HepG2 (cell line): ENCODE data around the gene PPM1M. TPM values are rescaled to one million over a fixed set of nuclear protein-coding genes. Genes with fewer than 3 reads are reported as not detected.

Experiments
- ATF5 ChIP-seq: sonication (generic); formaldehyde crosslinking; IDR thresholded peaks from 2 replicates; pipeline ENCODE4 v1.4.0; 2020; ENCODE audit warnings: mild to moderate bottlenecking, low read depth, missing genetic modification reagents
- CBFB ChIP-seq: sonication (generic); formaldehyde crosslinking; IDR thresholded peaks from 2 replicates; pipeline ENCODE4 v1.4.0; 2020; ENCODE audit warnings: missing genetic modification reagents
- ETV6 ChIP-seq: sonication (generic); formaldehyde crosslinking; conservative IDR thresholded peaks from 2 replicates; pipeline ENCODE4 v1.4.0; 2020; ENCODE audit warnings: missing genetic modification reagents
- FOXK1 ChIP-seq: sonication (generic); formaldehyde crosslinking; IDR thresholded peaks from 2 replicates; pipeline ENCODE4 v1.4.0; 2020; ENCODE audit warnings: low read depth, missing genetic modification reagents, borderline replicate concordance
- GLMP ChIP-seq: sonication (generic); formaldehyde crosslinking; IDR thresholded peaks from 2 replicates; pipeline ENCODE4 v1.9.0; 2021; ENCODE audit warnings: missing genetic modification reagents, mild to moderate bottlenecking, borderline replicate concordance
- HNRNPL ChIP-seq: fragments of 200-400 bp; formaldehyde crosslinking; IDR thresholded peaks from 2 replicates; pipeline ENCODE4 v1.6.1; 2017; ENCODE audit warnings: mild to moderate bottlenecking, low read depth, low read length
- IKZF1 ChIP-seq: fragments of 450-650 bp; IDR thresholded peaks from 2 replicates; pipeline ENCODE4 v1.7.1; 2016
- NFE2 ChIP-seq: sonication (generic); formaldehyde crosslinking; IDR thresholded peaks from 2 replicates; pipeline ENCODE4 v1.4.0; 2020; ENCODE audit warnings: missing genetic modification reagents
- PLSCR1 ChIP-seq: sonication (generic); formaldehyde crosslinking; IDR thresholded peaks from 2 replicates; pipeline ENCODE4 v1.5.0; 2020; ENCODE audit warnings: missing genetic modification reagents, mild to moderate bottlenecking, borderline replicate concordance
- SIX4 ChIP-seq: sonication (generic); formaldehyde crosslinking; IDR thresholded peaks from 2 replicates; pipeline ENCODE4 v1.4.0; 2020; ENCODE audit warnings: missing genetic modification reagents
- ZMYM2 ChIP-seq: sonication (generic); formaldehyde crosslinking; IDR thresholded peaks from 2 replicates; pipeline ENCODE4 v1.8.0; 2022; ENCODE audit warnings: mild to moderate bottlenecking, missing genetic modification reagents
- ZNF225 ChIP-seq: sonication (generic); formaldehyde crosslinking; IDR thresholded peaks from 2 replicates; pipeline ENCODE4 v1.4.0; 2020; ENCODE audit warnings: mild to moderate bottlenecking, missing genetic modification reagents
- ZNF614 ChIP-seq: IDR thresholded peaks from 2 replicates; pipeline ENCODE4 v1.6.1; 2018; ENCODE audit warnings: missing biosample characterization, missing genetic modification reagents, inconsistent platforms, borderline replicate concordance
- ZNF644 ChIP-seq: IDR thresholded peaks from 2 replicates; pipeline ENCODE4 v1.6.1; 2016; ENCODE audit warnings: low read depth
- ZNF841 ChIP-seq: sonication (generic); formaldehyde crosslinking; IDR thresholded peaks from 2 replicates; pipeline ENCODE4 v1.8.1; 2023; ENCODE audit warnings: missing genetic modification reagents, borderline replicate concordance
- polyA plus RNA-seq, 8 experiments: library from polyadenylated mRNA; depleted of rRNA in 3 of 8; stranded (reverse) in 7 of 8; unstranded in 1 of 8; fragments of >200 nt; fragmentation: Illumina TruSeq in 4 of 8; extraction: Trizol in 4 of 8; gene quantifications; 2 replicates each; pipeline versions ENCODE4 v1.2.1 to v1.2.3, GENCODE V29; 2011 to 2016; ENCODE audit warnings: low read depth in 4 of 8, missing spikeins in 1 of 8, mixed read lengths in 1 of 8; ENCODE audit not compliant: insufficient read depth in 1 of 8
- total RNA-seq, 5 experiments: library from RNA; depleted of rRNA; stranded (reverse); fragments of >200 nt; fragmentation: Illumina TruSeq; extraction: Trizol; gene quantifications; 2 replicates each; pipeline ENCODE4 v1.2.3, GENCODE V29; 2016; ENCODE audit warnings: low read depth in 1 of 5
- TF ChIP-seq, protein P1 (sequence below): sonication (generic); formaldehyde crosslinking; IDR thresholded peaks from 2 replicates; pipeline ENCODE4 v1.8.0; 2022; ENCODE audit warnings: missing genetic modification reagents, mild to moderate bottlenecking, inconsistent platforms, borderline replicate concordance
- TF ChIP-seq, protein P2 (sequence below): sonication (generic); formaldehyde crosslinking; IDR thresholded peaks from one replicate; pipeline ENCODE4 v1.5.1; 2020; ENCODE audit warnings: mild to moderate bottlenecking, missing genetic modification reagents; ENCODE audit errors: not compliant biosample characterization

The PPM1M gene
- total and polyA plus RNA-seq, 2 of the 13 experiments (the other 11 are each of a cell fraction or from before 2014, with no cell fraction given), result 2.5 to 5.9 TPM

- TF ChIP-seq FOXK1 (CRISPR knock-in tag) (no peak), ZNF841 (CRISPR knock-in tag) (no peak), NFE2 (CRISPR knock-in tag) (no peak), CBFB (no peak), ZNF225 (CRISPR knock-in tag) (no peak), ZNF614 (CRISPR knock-in tag) (no peak), ZMYM2 (CRISPR knock-in tag) (no peak), IKZF1 (no peak), ETV6 (CRISPR knock-in tag) (peak; percentile 33; the same call in 1 of the 2 replicates), HNRNPL (no peak), SIX4 (CRISPR knock-in tag) (no peak), ATF5 (CRISPR knock-in tag) (0 out of 2 replicates have a peak, but pooled peaks have one; percentile 67), GLMP (CRISPR knock-in tag) (no peak), ZNF644 (CRISPR knock-in tag) (no peak), PLSCR1 (CRISPR knock-in tag) (no peak)
- TF ChIP-seq, protein P1, sequence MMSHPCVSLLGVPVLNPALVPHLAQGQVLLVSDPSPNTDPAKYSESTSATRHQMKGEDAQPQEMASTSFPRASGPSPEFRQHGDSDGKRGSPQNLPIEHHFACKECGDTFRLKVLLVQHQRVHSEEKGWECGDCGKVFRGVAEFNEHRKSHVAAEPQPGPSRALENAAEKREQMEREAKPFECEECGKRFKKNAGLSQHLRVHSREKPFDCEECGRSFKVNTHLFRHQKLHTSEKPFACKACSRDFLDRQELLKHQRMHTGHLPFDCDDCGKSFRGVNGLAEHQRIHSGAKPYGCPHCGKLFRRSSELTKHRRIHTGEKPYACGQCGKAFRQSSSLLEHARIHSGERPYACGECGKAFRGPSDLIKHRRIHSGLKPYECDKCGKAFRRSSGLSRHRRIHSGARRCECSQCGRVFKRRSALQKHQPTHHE, result no peak
- TF ChIP-seq, protein P2, sequence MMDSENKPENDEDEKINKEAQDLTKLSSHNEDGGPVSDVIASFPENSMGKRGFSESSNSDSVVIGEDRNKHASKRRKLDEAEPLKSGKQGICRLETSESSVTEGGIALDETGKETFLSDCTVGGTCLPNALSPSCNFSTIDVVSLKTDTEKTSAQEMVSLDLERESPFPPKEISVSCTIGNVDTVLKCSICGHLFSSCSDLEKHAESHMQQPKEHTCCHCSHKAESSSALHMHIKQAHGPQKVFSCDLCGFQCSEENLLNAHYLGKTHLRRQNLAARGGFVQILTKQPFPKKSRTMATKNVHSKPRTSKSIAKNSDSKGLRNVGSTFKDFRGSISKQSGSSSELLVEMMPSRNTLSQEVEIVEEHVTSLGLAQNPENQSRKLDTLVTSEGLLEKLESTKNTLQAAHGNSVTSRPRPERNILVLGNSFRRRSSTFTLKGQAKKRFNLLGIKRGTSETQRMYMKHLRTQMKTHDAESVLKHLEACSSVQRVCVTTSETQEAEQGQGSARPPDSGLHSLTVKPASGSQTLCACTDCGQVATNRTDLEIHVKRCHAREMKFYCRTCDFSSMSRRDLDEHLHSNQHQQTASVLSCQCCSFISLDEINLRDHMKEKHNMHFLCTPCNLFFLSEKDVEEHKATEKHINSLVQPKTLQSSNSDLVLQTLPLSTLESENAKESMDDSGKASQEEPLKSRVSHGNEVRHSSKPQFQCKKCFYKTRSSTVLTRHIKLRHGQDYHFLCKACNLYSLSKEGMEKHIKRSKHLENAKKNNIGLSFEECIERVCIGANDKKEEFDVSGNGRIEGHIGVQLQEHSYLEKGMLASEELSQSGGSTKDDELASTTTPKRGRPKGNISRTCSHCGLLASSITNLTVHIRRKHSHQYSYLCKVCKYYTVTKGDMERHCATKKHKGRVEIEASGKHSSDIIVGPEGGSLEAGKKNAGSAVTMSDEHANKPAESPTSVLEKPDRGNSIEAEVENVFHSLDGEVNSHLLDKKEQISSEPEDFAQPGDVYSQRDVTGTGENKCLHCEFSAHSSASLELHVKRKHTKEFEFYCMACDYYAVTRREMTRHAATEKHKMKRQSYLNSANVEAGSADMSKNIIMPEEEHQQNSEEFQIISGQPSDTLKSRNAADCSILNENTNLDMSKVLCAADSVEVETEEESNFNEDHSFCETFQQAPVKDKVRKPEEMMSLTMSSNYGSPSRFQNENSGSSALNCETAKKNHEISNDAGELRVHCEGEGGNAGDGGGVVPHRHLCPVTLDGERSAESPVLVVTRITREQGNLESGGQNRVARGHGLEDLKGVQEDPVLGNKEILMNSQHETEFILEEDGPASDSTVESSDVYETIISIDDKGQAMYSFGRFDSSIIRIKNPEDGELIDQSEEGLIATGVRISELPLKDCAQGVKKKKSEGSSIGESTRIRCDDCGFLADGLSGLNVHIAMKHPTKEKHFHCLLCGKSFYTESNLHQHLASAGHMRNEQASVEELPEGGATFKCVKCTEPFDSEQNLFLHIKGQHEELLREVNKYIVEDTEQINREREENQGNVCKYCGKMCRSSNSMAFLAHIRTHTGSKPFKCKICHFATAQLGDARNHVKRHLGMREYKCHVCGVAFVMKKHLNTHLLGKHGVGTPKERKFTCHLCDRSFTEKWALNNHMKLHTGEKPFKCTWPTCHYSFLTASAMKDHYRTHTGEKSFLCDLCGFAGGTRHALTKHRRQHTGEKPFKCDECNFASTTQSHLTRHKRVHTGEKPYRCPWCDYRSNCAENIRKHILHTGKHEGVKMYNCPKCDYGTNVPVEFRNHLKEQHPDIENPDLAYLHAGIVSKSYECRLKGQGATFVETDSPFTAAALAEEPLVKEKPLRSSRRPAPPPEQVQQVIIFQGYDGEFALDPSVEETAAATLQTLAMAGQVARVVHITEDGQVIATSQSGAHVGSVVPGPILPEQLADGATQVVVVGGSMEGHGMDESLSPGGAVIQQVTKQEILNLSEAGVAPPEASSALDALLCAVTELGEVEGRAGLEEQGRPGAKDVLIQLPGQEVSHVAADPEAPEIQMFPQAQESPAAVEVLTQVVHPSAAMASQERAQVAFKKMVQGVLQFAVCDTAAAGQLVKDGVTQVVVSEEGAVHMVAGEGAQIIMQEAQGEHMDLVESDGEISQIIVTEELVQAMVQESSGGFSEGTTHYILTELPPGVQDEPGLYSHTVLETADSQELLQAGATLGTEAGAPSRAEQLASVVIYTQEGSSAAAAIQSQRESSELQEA, result no peak
These were observed 47.5 kb upstream of the PPM1M start, which contains the start of gene ALAS1 (continued) for GRCh38 chr3:52197842-52198625.
